ENCODE data around the gene PTPRT.

DNA sequence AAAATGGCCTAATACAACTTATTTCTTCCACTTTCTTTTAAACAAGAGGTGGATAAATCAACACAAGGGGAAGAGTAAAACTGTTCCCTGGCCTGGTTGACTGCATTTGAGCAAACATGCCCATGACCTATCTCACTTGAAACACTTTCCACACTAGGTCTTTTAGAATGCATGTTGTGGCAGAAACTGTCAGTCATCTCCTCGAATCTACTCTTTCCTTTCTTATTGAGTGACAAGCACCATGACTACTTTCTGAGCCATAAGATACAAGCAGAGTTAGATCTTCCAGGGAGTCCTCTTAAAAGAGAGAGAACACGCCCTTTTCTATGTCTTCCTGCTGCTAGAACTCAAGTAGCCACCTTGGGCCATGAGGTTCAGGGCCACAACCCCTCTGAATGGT lies 66.5 kb downstream of the PTPRT start:
- TF ChIP-seq, protein P1, sequence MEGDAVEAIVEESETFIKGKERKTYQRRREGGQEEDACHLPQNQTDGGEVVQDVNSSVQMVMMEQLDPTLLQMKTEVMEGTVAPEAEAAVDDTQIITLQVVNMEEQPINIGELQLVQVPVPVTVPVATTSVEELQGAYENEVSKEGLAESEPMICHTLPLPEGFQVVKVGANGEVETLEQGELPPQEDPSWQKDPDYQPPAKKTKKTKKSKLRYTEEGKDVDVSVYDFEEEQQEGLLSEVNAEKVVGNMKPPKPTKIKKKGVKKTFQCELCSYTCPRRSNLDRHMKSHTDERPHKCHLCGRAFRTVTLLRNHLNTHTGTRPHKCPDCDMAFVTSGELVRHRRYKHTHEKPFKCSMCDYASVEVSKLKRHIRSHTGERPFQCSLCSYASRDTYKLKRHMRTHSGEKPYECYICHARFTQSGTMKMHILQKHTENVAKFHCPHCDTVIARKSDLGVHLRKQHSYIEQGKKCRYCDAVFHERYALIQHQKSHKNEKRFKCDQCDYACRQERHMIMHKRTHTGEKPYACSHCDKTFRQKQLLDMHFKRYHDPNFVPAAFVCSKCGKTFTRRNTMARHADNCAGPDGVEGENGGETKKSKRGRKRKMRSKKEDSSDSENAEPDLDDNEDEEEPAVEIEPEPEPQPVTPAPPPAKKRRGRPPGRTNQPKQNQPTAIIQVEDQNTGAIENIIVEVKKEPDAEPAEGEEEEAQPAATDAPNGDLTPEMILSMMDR (IDR thresholded peaks at IDR 0.05): no peak
- TF ChIP-seq POLR2A (IDR thresholded peaks at IDR 0.05): no peak
